Astrocyte (in vitro differentiated cells and primary cell): ENCODE results near the gene FLVCR1.

ENCODE experiments used
- CTCF ChIP-seq: IDR thresholded peaks from 2 replicates; pipeline ENCODE4 v1.5.1; 2011; ENCODE audit warnings: low read depth, mild to moderate bottlenecking, inconsistent platforms, low read length, moderate library complexity; ENCODE audit not compliant: insufficient read depth
- EZH2 ChIP-seq: IDR thresholded peaks from 2 replicates; pipeline ENCODE4 v1.6.1; 2012; ENCODE audit warnings: mild to moderate bottlenecking, low read length, inconsistent platforms; ENCODE audit not compliant: insufficient read depth

GRCh38 chr1:212860713-212861581 is 2.9 kb downstream of the FLVCR1 start:
- no peak for TF ChIP-seq EZH2
- TF ChIP-seq CTCF, result no peak
